ENCODE results near the gene WNT9B.

GRCh38 chr17:46839211-46839610, 12.2 kb upstream of the WNT9B start:
- TF ChIP-seq EZH2phosphoT487 (conservative IDR thresholded peaks at IDR 0.05; ENCODE audit: low read length), result no peak
- TF ChIP-seq, protein P1, sequence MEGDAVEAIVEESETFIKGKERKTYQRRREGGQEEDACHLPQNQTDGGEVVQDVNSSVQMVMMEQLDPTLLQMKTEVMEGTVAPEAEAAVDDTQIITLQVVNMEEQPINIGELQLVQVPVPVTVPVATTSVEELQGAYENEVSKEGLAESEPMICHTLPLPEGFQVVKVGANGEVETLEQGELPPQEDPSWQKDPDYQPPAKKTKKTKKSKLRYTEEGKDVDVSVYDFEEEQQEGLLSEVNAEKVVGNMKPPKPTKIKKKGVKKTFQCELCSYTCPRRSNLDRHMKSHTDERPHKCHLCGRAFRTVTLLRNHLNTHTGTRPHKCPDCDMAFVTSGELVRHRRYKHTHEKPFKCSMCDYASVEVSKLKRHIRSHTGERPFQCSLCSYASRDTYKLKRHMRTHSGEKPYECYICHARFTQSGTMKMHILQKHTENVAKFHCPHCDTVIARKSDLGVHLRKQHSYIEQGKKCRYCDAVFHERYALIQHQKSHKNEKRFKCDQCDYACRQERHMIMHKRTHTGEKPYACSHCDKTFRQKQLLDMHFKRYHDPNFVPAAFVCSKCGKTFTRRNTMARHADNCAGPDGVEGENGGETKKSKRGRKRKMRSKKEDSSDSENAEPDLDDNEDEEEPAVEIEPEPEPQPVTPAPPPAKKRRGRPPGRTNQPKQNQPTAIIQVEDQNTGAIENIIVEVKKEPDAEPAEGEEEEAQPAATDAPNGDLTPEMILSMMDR (IDR thresholded peaks at IDR 0.05; ENCODE audit: insufficient read depth, low read length, poor library complexity, severe bottlenecking), result no peak
